ENCODE measurements around the gene CTSH.

CTSH gene

DNA sequence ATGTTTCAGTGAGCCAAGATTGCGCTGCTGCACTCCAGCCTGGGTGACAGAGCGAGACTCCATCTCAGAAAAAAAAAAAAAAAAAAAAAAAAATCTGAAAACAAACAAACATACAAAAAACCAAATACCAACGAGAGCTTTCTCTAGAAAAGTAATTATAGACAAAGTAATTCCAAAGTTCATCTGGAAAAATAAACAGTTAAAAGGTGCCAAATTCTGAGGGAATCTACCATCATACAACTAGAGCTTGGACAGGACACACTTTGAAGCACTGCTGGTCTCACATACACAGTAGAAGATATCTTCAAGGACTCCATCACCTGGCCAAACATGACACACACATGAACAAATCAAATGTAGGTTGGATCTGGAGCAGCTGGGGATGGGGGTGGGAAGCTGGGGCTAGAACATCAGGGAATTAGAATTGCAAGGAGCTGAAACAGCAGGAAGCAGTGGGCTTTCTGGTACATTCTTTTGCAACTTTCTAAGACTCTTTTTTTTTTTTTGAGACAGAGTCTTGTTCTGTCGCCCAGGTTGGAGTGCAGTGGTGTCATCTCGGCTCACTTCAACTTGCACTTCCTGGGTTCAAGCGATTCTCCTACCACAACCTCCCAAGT lies 41.1 kb upstream of the CTSH start:
- no peaks in the 10 kb centered on the region for H3K79me2 ChIP-seq (ENCODE audit: control insufficient read depth, insufficient read depth, low read length)
- H3K56ac ChIP-seq (ENCODE audit: low read length), result no peak overlapping the region
- H3K4me1 ChIP-seq (ENCODE audit: control insufficient read depth, low read depth, low read length), result no peaks in the 10 kb centered on the region
- no peak overlapping the region for H4K5ac ChIP-seq (ENCODE audit: low read length)
- no peaks in the 10 kb centered on the region for H3K27me3 ChIP-seq (ENCODE audit: insufficient read depth, low read length, poor library complexity)
- WGBS (ENCODE audit: extremely low coverage, insufficient coverage, low lambda C conversion rate), result no CpG with 5 or more reads among the region's 6 CpGs
- H4K8ac ChIP-seq (ENCODE audit: low read depth, low read length), result no peak overlapping the region
- no peak overlapping the region for H3K4ac ChIP-seq (ENCODE audit: low read depth, low read length)
- H3K4me3 ChIP-seq (ENCODE audit: low read length), result no peak overlapping the region
- H3K9ac ChIP-seq (ENCODE audit: low read length), result no peak overlapping the region
- H3K4me2 ChIP-seq (ENCODE audit: low read length), result no peak overlapping the region
- H3K27ac ChIP-seq (ENCODE audit: low read depth, low read length), result no peak overlapping the region
- H2AK5ac ChIP-seq (ENCODE audit: low read length), result no peak overlapping the region
- H2BK120ac ChIP-seq (ENCODE audit: low read depth, low read length), result no peak overlapping the region
- H2BK5ac ChIP-seq (ENCODE audit: low read length), result no peak overlapping the region
- H2BK15ac ChIP-seq (replicated peaks; ENCODE audit: low read depth), result no peak overlapping the region
- H3K23ac ChIP-seq (ENCODE audit: low read length), result no peak overlapping the region
- H3K36me3 ChIP-seq (ENCODE audit: control insufficient read depth, insufficient read depth, low read length), result no peaks in the 10 kb centered on the region
- DNase-seq, result no peak
- H3K18ac ChIP-seq (ENCODE audit: low read length), result no peak overlapping the region
- no peaks in the 10 kb centered on the region for H3K79me1 ChIP-seq (ENCODE audit: low read length)

DNA sequence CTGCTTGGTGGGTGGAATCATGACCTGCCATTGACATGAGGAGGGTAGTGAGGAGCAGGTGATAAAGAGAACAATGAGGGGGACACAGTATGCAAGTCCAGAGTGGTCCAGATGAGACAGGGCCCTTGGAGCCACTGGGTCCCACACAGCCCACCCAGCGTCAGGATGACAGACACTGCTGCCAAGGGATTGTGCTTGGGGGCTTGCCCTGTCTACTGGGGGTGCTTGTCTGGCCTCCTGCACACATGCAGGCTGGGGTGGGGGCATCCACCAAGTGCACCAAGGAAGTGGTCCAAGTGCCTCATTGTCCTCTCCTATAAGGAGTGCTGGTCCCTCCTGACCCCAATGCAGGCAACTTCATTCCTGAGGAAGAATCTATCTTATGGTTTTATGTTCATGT lies 39.2 kb upstream of the CTSH start:
- Histone ChIP-seq H2BK15ac (replicated peaks; ENCODE audit: low read depth) (no peak overlapping the region), H3K27ac (ENCODE audit: low read depth, low read length) (no peak overlapping the region), H3K4ac (ENCODE audit: low read depth, low read length) (no peak overlapping the region), H3K23ac (ENCODE audit: low read length) (no peak overlapping the region), H3K4me2 (ENCODE audit: low read length) (no peak overlapping the region), H3K4me3 (ENCODE audit: low read length) (no peak overlapping the region), H2BK120ac (ENCODE audit: low read depth, low read length) (no peak overlapping the region), H4K5ac (ENCODE audit: low read length) (no peak overlapping the region), H3K79me2 (ENCODE audit: control insufficient read depth, insufficient read depth, low read length) (no peaks in the 10 kb centered on the region), H2BK5ac (ENCODE audit: low read length) (no peak overlapping the region), H3K27me3 (ENCODE audit: insufficient read depth, low read length, poor library complexity) (no peaks in the 10 kb centered on the region), H3K79me1 (ENCODE audit: low read length) (no peaks in the 10 kb centered on the region), H3K9ac (ENCODE audit: low read length) (no peak overlapping the region), H2AK5ac (ENCODE audit: low read length) (no peak overlapping the region), H3K18ac (ENCODE audit: low read length) (no peak overlapping the region), H3K4me1 (ENCODE audit: control insufficient read depth, low read depth, low read length) (no peaks in the 10 kb centered on the region), H4K8ac (ENCODE audit: low read depth, low read length) (no peak overlapping the region), H3K56ac (ENCODE audit: low read length) (no peak overlapping the region), H3K36me3 (ENCODE audit: control insufficient read depth, insufficient read depth, low read length) (no peaks in the 10 kb centered on the region)
- WGBS (ENCODE audit: extremely low coverage, insufficient coverage, low lambda C conversion rate), result no CpG with 5 or more reads among the region's 1 CpG
- DNase-seq, result no peak

DNA sequence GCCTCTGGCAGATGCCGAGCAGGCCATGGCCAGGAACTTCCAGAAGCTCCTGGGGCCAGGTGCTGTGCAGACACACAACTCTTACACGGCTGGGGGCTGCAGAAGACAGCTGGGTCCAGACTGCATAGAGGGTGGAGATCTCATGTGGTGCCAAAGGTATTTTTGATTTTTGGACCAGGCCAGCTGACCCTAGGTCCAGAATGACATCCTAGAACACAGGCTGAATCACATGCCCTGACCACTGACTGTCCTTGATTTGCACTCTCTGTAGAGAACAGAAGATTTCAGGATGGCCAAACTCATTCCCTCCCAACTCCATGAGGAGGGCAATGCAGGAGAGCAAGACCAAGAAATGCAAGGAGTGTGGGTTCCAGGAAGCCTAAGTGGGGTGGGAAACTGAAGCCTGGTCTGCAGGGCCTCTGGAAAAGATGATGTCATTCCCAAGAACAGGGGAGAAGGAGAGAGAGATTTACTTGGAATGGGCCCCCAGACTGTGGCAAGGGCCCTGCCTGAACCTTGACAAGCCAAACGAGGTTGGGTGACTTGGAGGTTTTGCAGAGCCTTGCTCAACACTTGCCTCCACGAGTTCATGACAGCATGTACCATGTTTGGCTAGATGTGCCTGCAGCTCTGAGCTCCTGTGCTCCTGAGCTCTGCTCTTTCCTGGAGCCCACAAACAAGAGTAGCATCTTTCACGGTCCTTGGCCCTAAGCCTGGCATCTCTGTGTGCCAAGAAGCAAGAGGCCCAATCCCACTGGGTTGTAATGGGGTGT lies 38.5 kb upstream of the CTSH start:
- DNase-seq, result no peak
- H4K8ac ChIP-seq (ENCODE audit: low read depth, low read length), result no peak overlapping the region
- H2BK15ac ChIP-seq (replicated peaks; ENCODE audit: low read depth), result no peak overlapping the region
- H3K27me3 ChIP-seq (ENCODE audit: insufficient read depth, low read length, poor library complexity), result no peaks in the 10 kb centered on the region
- no peak overlapping the region for H2AK5ac ChIP-seq (ENCODE audit: low read length)
- no peak overlapping the region for H2BK120ac ChIP-seq (ENCODE audit: low read depth, low read length)
- H3K79me2 ChIP-seq (ENCODE audit: control insufficient read depth, insufficient read depth, low read length), result no peaks in the 10 kb centered on the region
- H3K4ac ChIP-seq (ENCODE audit: low read depth, low read length), result no peak overlapping the region
- no peak overlapping the region for H3K56ac ChIP-seq (ENCODE audit: low read length)
- H3K4me3 ChIP-seq (ENCODE audit: low read length), result no peak overlapping the region
- no peak overlapping the region for H3K9ac ChIP-seq (ENCODE audit: low read length)
- no peak overlapping the region for H2BK5ac ChIP-seq (ENCODE audit: low read length)
- H3K4me1 ChIP-seq (ENCODE audit: control insufficient read depth, low read depth, low read length), result no peaks in the 10 kb centered on the region
- no peak overlapping the region for H3K27ac ChIP-seq (ENCODE audit: low read depth, low read length)
- no peaks in the 10 kb centered on the region for H3K79me1 ChIP-seq (ENCODE audit: low read length)
- no peak overlapping the region for H3K18ac ChIP-seq (ENCODE audit: low read length)
- no peak overlapping the region for H3K23ac ChIP-seq (ENCODE audit: low read length)
- H3K36me3 ChIP-seq (ENCODE audit: control insufficient read depth, insufficient read depth, low read length), result no peaks in the 10 kb centered on the region
- WGBS (ENCODE audit: extremely low coverage, insufficient coverage, low lambda C conversion rate), result no CpG with 5 or more reads among the region's 5 CpGs
- no peak overlapping the region for H3K4me2 ChIP-seq (ENCODE audit: low read length)
- H4K5ac ChIP-seq (ENCODE audit: low read length), result no peak overlapping the region

DNA sequence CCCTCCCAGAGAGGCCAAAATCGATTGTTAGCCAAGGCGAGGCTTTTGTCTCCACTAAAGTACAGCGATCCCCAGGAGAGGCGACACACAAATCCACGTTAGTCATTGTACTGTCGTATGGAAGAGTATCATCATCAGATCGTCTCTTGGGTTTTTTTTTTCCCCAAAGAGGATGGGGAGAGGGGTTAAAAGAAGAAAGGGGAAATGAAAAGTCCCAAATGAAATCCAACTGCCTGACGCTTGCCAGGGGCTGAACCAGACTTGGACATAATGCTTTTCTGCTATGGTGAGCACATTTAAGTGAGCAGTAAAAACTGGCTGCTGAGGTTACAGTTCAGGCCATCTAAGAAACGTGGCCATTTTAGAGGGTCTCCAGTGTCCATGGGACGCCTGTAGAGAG lies 37.9 kb upstream of the CTSH start:
- H2BK120ac ChIP-seq (ENCODE audit: low read depth, low read length), result no peak overlapping the region
- no peak overlapping the region for H3K27ac ChIP-seq (ENCODE audit: low read depth, low read length)
- H2AK5ac ChIP-seq (ENCODE audit: low read length), result no peak overlapping the region
- no peaks in the 10 kb centered on the region for H3K4me1 ChIP-seq (ENCODE audit: control insufficient read depth, low read depth, low read length)
- H3K27me3 ChIP-seq (ENCODE audit: insufficient read depth, low read length, poor library complexity), result no peaks in the 10 kb centered on the region
- H3K23ac ChIP-seq (ENCODE audit: low read length), result no peak overlapping the region
- no peak overlapping the region for H3K56ac ChIP-seq (ENCODE audit: low read length)
- H2BK15ac ChIP-seq (replicated peaks; ENCODE audit: low read depth), result no peak overlapping the region
- H3K4me3 ChIP-seq (ENCODE audit: low read length), result no peak overlapping the region
- H3K4ac ChIP-seq (ENCODE audit: low read depth, low read length), result no peak overlapping the region
- no peaks in the 10 kb centered on the region for H3K36me3 ChIP-seq (ENCODE audit: control insufficient read depth, insufficient read depth, low read length)
- H4K8ac ChIP-seq (ENCODE audit: low read depth, low read length), result no peak overlapping the region
- H3K18ac ChIP-seq (ENCODE audit: low read length), result no peak overlapping the region
- H3K79me2 ChIP-seq (ENCODE audit: control insufficient read depth, insufficient read depth, low read length), result no peaks in the 10 kb centered on the region
- H3K79me1 ChIP-seq (ENCODE audit: low read length), result no peaks in the 10 kb centered on the region
- H3K9ac ChIP-seq (ENCODE audit: low read length), result no peak overlapping the region
- DNase-seq, result no peak
- WGBS (ENCODE audit: extremely low coverage, insufficient coverage, low lambda C conversion rate), result no CpG with 5 or more reads among the region's 10 CpGs
- no peak overlapping the region for H3K4me2 ChIP-seq (ENCODE audit: low read length)
- no peak overlapping the region for H2BK5ac ChIP-seq (ENCODE audit: low read length)
- H4K5ac ChIP-seq (ENCODE audit: low read length), result no peak overlapping the region

DNA sequence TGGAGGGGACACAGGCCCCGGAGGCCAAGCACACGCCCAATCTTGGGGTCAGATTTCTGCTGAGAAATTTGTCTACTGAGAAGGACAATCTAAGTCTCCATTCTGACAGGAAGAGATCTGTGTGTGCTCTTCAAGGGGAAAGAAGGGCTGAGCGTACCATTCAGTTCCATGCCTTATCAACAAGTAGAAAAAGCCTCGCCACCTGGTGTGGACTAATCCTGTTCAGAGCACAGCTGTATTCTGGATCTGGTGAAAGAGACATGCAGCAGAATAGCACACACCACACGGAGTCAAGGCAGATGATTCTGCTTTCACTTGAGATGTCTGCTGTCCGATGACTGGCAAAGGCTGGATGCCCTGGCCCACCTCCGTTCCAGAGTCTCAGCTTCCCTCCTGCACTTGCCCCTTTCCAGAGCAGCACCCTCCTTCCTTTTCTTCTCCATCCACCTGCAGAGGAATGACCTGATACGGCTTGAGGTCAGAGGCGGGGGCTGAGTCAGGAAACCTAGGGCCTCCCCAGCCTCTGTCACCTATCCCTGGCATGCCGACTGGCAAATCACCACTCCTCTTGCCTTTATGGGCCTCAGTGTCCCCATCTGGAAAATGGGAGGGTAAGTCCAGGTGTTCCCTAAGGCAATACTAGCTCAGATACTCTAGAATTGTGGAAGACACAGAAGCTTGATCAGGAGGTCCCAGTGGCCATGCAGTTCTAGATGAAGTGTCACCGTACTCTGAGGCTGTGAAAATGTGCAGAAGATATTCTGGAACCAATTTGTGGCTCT lies 36.9 kb upstream of the CTSH start:
- H3K36me3 ChIP-seq (ENCODE audit: control insufficient read depth, insufficient read depth, low read length), result no peaks in the 10 kb centered on the region
- no peaks in the 10 kb centered on the region for H3K79me2 ChIP-seq (ENCODE audit: control insufficient read depth, insufficient read depth, low read length)
- H3K56ac ChIP-seq (ENCODE audit: low read length), result no peak overlapping the region
- H3K4ac ChIP-seq (ENCODE audit: low read depth, low read length), result no peak overlapping the region
- no peak overlapping the region for H2BK120ac ChIP-seq (ENCODE audit: low read depth, low read length)
- H3K27me3 ChIP-seq (ENCODE audit: insufficient read depth, low read length, poor library complexity), result no peaks in the 10 kb centered on the region
- H3K9ac ChIP-seq (ENCODE audit: low read length), result no peak overlapping the region
- no peaks in the 10 kb centered on the region for H3K4me1 ChIP-seq (ENCODE audit: control insufficient read depth, low read depth, low read length)
- H3K4me2 ChIP-seq (ENCODE audit: low read length), result no peak overlapping the region
- no peak overlapping the region for H3K23ac ChIP-seq (ENCODE audit: low read length)
- H2AK5ac ChIP-seq (ENCODE audit: low read length), result no peak overlapping the region
- H4K5ac ChIP-seq (ENCODE audit: low read length), result no peak overlapping the region
- H4K8ac ChIP-seq (ENCODE audit: low read depth, low read length), result no peak overlapping the region
- H3K79me1 ChIP-seq (ENCODE audit: low read length), result no peaks in the 10 kb centered on the region
- DNase-seq, result no peak
- no peak overlapping the region for H3K27ac ChIP-seq (ENCODE audit: low read depth, low read length)
- H2BK15ac ChIP-seq (replicated peaks; ENCODE audit: low read depth), result no peak overlapping the region
- H2BK5ac ChIP-seq (ENCODE audit: low read length), result no peak overlapping the region
- no peak overlapping the region for H3K4me3 ChIP-seq (ENCODE audit: low read length)
- no CpG with 5 or more reads among the region's 11 CpGs for WGBS (ENCODE audit: extremely low coverage, insufficient coverage, low lambda C conversion rate)
- no peak overlapping the region for H3K18ac ChIP-seq (ENCODE audit: low read length)
